NCI-H82 treated with DMSO at 0.1 percent for 48 hours (cell line): Measurements from ENCODE around the gene SSC5D.
"Not testable (repeated sequence)": the region's sequence is repeated elsewhere in the genome, so short reads cannot be mapped to it uniquely, and the experiment has no call there.

Source experiments
- DNase-seq: peaks from one replicate; lab custom pipeline; 2025; ENCODE audit not compliant: unreplicated experiment; lab: John Stamatoyannopoulos, UW

Gene SSC5D

DNA sequence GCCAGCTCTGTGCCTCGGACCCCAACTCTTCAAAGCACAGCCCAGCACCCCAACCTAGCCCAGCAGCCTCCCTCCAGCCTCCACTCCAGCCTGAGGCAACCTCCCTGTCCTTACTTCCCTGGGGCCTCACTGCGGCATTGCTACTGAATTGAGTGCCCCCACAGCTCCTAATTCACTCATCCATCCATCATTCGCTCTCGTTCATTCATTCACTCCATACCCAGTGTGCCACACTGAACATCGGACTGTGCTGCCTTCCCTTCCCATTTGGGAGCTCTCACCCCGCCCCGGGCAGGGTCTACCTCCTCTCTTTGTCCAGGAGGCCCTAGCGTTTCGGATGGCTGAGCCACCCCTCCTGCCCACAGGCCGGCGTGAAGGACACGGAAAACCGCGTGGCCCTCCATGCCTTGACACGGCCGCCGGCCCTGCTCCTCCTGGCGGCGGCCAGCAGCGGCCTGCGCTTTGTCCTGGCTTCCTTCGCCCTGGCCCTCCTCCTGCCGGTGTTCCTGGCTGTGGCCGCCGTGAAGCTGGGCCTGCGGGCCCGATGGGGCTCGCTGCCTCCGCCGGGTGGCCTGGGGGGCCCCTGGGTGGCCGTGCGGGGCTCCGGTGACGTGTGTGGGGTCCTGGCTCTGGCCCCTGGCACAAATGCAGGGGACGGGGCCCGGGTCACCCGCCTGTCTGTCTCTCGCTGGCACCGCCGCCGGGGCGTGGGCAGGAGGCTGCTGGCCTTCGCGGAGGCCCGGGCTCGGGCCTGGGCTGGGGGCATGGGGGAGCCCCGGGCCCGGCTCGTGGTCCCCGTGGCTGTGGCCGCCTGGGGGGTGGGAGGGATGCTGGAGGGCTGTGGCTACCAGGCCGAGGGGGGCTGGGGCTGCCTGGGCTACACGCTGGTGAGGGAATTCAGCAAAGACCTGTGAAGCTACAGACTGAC lies 1.9 kb upstream of the SSC5D start:
- DNase-seq: no peak

DNA sequence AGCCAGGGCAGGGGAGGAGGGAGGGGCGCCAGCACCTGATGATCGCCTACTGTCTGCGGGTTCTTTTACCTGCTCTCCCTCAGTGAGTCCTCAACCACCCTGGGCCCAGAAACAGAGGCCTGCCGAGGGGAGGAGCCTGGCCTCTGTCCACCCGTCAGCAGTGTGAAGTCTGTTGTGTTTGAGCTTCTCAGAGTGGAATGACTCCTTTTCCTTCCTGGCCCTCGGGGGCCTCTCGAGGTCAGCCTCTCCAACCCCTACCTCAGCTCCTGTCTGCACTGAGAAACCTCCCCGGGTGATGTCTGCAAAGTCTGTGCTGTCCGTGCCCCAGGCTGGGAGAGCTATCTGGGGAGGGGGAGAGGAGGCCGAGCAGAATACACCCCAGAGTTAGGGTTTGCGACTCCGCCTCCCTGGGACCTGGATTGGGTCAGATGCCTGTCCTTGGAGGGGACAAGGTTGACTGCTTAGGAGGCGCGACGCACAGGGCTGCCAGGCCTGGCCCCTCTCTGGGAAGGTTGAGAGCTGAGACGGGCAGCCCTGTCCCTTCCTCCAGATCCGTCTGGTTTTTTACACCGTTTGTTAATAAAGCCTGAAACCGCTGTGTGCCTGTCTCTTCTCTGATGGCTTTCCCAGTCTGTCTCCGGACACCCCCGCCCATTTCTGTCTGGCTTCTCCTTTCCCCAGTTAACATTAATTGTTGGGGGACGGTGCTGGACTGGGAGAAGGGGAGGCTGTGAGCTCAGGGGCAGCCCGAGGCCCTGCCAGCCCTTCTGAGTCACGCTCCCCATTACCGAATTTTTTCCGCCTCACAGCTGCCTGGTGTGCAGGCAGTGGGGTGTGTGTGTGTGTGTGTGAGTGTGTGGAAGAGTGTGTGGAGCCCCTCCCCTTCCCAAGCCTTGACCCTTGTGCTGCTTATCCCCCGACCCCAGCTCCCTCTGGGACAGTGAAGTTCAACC lies 989 bp upstream of the SSC5D start:
- no peak for DNase-seq

DNA sequence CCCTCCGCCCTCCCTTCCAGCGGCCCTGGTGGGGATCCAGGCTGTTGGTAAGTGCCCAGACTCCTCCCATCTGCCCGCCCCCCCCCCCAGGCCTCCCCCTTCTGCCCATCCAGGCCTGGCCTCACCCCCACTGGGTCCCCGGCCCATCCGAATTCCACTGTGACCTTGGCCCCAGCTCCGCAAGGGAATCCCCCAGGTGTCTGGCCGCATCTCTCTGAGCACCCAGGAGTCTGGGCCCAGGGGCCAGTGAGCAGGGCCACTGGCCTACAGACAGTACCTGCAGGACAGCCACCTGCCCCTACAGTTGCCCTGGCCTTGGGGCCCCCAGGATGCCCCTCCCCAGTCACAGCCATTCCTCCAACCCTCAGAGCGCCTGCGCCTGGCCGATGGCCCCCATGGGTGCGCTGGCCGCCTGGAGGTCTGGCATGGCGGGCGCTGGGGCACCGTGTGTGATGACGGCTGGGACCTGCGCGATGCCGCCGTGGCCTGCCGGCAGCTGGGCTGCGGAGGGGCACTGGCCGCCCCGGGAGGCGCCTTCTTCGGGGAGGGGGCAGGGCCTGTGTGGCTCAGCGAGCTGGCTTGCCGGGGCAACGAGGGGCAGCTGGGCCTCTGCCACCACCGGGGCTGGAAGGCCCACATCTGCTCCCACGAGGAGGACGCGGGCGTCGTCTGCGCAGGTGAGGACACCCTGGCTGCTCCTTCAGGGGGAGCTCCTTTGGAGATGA lies 912 bp downstream of the SSC5D start:
- DNase-seq: no peak

DNA sequence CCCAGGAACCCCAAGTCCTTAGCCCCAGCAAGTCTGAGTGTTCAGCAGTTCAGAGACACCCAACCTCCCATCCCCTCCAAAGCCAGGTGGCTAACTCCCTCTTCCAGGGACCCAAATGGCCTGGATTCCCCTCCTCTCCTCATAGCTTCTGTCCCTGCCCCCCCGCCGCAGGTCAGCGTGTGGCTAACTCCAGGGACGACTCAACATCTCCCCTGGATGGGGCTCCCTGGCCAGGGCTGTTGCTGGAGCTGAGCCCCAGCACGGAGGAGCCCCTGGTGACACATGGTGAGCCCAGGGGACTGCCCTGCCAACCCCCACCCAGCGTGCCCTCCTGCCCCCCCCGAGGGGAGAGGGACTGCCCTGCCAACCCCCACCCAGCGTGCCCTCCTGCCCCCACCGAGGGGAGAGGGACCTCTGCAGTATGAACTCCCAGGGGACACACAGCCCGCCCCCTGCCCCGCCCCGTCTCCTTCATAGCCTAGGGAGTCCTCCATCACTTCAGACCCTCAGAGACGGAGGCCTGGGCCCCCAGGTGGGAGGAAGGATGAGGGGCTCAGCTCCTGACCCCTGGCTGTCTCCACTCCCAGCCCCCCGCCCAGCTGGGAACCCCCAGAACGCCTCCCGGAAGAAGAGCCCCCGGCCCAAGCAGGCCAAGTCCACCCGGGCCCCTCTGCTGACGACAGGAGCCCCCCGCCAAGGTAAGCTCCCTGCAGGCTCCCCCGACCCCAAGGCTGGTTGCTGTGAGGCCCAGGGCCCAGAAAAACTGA lies 1.7 kb downstream of the SSC5D start:
- no peak for DNase-seq

DNA sequence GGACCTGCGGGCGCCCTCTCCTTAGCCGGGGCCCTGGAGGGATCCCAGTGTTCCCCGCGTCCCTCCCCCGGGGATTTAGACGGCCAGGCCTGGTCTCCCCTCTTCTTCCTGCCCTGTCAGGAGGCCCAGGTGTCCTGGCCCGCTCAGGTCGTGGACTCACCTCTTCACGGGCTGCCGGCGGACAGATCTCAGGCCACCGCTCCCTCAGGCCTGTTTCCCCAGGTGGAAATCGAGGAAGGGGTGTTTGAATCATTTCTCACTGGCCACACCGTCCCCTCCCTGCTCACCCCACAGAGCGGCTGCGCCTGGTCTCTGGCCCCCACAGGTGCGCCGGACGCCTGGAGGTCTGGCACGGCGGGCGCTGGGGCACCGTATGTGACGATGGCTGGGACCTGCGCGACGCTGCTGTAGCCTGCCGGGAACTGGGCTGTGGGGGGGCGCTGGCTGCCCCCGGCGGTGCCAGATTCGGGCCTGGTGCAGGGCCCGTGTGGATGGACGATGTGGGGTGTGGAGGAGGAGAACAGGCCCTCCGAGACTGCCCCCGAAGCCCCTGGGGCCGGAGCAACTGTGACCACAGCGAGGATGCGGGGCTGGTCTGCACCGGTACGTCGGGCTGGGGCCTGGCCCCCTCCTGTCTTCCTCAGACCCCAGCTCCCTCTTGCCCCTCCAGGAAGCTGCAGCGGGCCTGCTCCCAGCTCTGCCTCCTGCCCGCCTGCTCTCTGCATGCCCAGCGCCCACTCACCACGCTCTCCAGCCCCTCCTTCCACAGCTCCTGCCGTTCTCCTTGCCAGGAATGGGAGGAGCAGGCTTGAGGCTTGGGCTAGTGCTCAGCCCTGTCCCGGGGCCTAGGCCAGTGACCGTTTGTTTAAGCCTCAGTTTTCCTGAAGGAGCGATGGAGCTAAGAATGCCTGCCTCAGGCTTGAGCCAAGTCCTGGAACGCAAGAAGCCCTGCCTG lies 2.5 kb downstream of the SSC5D start:
- DNase-seq: no peak

DNA sequence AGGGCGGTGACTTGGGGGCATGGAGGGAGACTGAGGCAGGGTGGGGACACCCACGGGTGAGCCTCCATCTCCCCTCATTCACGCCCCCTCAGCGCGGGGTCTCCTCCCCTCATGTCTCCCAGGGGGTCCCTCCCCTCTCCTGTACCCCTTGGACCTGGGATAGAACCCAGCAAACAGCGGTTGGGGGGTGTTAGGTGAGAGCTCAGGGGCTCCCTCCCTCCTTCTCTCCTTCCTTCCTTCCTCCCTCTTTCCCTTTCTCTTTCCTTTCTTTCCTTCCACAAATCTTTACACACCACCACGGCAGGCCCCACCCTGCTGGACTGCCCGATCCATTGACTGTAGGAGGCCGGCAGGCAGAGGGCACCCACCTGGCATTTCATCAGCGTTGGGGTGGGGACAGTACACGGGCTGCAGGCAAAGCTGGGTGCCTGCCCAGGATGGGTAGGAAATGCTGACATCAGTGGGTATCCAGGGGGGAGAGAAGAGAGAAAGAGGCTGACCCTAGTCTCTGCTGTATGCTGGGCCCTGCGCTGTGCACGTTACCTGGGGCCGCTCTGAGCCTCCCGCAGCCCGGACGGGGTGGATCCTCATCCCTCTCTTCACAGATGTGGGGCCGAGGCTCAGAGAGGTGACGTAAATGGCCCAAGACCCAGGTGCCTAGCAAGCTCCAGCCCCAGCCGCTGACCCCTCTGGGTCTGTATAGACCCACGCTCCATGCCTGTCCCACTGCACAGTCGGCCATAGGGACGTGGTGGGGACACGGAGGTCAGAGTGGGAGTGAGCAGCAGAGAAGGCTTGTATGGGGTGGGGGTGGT lies 3.5 kb downstream of the SSC5D start:
- no peak for DNase-seq

DNA sequence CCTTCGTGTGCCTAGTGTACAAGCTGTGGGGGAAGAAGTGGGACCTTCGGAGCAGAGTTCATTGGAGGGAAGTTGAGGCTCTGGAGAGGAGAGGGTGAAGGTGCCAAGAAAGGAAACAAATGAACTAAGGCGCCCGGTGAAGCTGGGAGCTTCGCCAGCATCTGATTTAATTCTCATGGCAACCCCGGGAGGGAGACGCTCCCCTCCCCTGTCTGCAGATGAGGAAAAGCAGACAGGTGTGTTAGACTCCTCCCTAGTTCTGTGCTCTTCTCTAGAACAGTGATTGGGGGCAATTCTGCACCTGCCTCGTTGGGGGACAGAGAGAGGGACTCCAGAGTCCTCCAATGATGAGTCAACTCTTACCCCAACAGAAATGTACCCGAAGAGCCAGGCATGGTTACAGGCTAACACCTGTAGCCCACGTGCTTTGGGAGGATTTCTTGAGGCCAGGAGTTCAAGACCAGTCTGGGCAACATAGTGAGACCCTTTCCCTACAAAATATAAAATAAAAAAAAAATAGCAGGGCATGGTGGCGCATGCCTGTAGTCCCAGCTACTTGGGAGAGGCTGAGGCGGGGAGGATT lies 4.2 kb downstream of the SSC5D start:
- DNase-seq: no peak

DNA sequence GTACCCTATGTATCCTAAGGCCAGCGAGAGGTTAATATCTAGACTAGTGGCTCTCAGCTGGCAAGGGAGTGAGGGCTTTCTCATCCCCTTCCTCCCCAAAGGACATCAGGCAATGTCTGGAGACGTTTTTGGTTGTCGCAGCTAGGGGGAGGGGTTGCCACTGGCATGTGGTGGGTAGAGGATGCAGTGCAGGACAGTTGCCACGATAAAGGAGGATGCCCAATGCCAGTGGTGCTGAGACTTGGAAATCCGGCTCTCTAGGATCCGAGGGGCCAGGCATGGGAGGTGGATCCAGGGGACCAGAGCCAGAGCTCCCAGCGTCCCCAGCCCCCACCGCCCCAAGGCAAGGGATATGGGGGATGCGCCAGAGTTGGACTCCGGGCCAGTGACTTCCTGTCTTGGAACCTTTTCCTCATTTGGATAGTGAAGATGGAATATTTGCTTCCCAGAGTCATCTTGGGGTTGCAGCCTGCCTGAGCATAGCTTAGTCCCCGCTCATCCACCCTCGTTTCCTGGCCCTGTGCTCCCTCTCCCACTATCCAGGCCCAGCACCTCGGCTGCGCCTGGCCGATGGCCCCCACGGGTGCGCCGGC lies 4.9 kb downstream of the SSC5D start:
- DNase-seq: no peak

DNA sequence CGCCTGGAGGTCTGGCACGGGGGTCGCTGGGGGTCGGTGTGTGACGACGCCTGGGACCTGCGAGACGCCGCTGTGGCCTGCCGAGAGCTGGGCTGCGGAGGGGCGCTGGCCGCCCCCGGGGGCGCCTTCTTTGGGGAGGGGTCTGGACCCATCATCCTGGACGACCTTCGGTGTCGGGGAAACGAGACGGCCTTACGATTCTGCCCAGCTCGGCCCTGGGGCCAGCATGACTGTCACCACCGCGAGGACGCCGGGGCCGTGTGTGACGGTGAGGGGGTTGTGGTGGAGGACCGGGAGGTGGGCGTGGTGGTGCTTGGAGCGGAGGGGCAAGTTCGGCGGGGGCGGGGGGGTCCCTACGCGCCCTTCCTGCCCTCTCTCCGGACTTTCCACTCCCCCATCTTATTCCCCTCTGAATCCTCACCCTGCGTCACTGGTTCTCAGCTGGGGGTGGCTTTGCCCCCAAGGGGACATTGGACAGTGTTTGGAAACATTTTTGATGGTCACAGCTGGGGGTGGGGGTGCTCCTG lies 5.5 kb downstream of the SSC5D start:
- DNase-seq: no peak

DNA sequence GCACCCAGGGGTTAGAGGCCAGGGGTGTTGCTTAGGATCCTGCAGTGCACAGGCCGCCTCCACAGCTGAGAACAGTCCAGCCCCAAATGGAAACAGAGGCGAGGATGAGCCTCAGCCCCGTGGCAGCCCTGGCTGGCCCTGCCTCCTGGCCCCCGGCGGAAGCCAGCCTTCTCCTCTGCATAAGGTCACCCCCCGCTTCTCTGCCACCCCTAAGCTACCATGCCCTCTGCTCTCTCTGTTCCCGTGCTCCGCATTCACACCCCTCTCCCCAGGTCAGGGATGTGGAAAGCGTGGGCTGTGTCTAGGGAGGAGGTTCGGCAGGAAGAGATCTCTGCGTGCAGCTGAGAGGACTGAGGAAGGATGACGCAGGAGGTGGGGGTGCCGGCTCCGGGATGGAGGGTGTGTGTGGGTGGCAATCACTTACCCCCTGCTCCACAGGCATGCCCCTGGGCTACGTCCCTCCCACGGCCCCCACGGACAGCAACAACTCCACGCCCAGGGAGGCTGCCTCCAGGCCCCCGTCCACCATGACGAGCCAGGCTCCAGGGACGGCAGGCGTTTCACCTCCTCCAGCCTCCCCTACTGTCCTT lies 6.0 kb downstream of the SSC5D start:
- DNase-seq: no peak

DNA sequence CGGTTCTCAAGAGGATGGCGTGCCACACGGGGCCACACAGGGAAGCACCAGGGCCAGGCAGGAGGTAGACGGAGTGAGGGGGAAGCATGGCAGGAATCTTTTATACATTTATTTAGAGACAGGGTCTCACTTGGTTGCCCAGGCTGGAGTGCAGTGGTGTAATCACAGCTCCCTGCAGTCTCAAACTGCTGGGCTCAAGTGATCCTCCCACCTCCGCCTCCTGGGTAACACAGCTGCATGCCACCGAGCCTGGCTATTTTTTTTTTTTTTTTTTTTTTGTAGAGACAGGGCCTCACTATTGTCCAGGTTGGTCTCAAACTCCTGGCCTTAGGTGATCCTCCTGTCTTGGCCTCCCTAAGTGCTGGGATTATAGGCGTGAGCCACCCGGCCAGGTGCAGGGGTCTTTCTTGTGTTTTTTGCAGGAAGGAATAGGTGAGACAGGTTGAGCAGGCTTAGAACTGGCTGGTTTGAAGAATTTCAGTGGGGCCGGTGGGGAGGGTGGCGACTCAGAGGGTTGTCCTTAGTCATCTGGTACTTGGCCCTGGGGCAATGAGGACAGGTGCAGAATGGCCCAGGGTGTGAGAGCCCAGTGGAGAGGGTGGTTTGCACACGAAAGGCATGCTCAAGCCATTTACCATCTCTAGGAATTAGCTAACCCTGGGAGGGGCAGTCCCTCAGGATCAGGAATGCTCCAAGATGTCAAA lies 7.6 kb downstream of the SSC5D start:
- DNase-seq: no peak

DNA sequence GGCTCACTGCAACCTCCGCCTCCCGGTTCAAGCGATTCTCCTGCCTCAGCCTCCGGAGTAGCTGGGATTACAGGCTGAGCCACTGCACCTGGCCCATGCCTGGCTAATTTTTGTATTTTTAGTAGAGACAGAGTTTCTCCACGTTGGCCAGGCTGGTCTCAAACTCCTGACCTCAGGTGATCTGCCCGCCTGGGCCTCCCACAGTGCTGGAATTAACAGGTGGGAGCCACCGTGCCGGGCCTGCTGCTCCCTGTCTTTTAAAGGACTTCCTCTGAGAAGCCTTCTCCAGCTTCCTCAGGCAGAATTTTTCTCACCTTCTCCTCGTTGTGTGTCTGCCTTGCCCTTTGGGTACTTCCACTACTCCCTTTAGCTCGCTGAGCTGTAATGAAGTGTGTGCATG lies 8.6 kb downstream of the SSC5D start:
- not testable (repeated sequence) for DNase-seq

DNA sequence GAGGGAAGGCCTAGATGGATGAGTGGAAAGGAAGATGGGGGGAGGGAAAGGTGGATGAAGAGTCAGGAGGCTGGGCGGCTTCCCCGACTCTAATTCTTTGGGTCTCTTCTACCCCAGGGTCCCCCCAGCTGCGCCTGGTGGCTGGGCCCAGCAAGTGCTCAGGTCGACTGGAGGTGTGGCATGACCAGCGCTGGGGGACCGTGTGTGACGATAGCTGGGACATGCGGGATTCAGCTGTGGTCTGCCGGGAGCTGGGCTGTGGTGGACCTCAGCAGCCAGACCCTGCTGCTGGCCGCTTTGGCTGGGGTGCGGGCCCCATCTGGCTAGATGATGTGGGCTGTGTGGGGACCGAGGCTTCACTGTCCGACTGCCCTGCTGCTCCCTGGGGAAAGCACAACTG lies 9.5 kb downstream of the SSC5D start:
- no peak for DNase-seq

DNA sequence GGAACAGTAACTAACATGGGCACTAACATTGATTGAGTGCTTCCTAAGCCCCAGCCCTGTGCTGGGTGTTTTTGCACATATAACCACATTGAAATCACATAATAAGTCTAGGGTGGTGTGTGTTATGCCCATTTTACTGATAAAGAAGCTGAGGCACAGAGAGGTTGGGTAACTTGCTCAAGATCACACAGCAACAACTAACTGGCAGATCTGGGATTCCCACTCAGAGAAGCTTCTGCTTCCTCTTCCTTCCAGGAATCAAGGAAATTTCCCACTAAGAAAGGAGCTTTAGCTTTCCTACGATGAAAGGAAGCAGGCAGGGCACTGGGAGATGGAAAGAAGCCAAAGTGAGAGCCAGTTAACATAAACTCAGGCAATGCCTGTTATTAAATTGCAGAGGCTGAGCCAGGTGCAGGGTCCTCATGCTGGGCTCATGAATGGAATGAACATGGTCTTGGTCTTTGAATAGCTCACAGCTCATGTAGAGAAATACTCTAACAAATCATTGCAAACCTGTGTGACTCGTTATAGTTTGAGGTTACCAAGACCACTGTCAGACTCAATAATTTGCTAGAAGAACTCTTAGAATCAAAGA lies 10.1 kb downstream of the SSC5D start:
- DNase-seq: no peak

DNA sequence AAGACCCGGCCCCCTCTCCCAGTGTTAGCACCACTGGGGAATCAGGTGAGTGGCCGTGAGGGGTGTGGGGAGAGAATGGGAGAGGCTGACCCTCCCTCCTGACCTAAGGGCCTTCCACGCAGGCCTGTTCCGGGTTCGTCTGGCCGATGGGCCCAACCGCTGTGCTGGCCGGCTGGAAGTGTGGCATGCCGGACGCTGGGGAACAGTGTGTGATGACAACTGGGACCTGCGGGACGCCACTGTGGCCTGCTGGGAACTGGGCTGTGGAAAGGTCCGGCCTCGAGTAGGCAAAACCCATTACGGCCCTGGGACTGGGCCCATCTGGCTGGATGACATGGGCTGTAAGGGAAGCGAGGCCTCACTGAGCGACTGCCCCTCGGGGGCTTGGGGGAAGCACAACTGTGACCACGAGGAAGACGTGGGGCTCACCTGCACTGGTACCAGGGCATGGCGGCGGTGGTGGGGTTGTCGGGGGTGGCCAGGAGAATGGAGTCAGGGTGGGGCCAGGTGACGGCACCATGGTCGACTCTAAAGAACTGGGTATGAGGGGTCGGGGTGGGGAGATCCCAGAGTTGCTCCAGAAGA lies 12.2 kb downstream of the SSC5D start:
- no peak for DNase-seq
